Measurements from ENCODE around the gene SGCG. TPM values are rescaled to one million over a fixed set of nuclear protein-coding genes. Genes with fewer than 3 reads are reported as not detected.

The SGCG gene
- total RNA-seq, 2 donors from 2014 or later = 0.78 TPM; not detected in 1

GRCh38 chr13:23356368-23356767, 175.6 kb downstream of the SGCG start:
- ATAC-seq (no peak), DNase-seq (no peak)
- intact Hi-C loops (cut with DNase I) = no loop called here
- H3K4me1 ChIP-seq = no peaks in the 10 kb centered on the region
- WGBS, 2 donors = 82 to 100% methylated on average over 2 of the region's 2 CpGs
- no peaks in the 10 kb centered on the region for H3K27me3 ChIP-seq
- H3K9me3 ChIP-seq = no peaks in the 10 kb centered on the region
- TF ChIP-seq, protein P1, sequence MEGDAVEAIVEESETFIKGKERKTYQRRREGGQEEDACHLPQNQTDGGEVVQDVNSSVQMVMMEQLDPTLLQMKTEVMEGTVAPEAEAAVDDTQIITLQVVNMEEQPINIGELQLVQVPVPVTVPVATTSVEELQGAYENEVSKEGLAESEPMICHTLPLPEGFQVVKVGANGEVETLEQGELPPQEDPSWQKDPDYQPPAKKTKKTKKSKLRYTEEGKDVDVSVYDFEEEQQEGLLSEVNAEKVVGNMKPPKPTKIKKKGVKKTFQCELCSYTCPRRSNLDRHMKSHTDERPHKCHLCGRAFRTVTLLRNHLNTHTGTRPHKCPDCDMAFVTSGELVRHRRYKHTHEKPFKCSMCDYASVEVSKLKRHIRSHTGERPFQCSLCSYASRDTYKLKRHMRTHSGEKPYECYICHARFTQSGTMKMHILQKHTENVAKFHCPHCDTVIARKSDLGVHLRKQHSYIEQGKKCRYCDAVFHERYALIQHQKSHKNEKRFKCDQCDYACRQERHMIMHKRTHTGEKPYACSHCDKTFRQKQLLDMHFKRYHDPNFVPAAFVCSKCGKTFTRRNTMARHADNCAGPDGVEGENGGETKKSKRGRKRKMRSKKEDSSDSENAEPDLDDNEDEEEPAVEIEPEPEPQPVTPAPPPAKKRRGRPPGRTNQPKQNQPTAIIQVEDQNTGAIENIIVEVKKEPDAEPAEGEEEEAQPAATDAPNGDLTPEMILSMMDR (IDR thresholded peaks at IDR 0.05) = no peak
- TF ChIP-seq POLR2A (IDR thresholded peaks at IDR 0.05) = no peak
- no peak overlapping the region for H3K4me3 ChIP-seq
- H3K36me3 ChIP-seq (replicated peaks in 1 of 2; ENCODE audit: insufficient read depth in 1 of 2, low read depth in 2 of 2) = no peaks in the 10 kb centered on the region
- H3K27ac ChIP-seq = no peak overlapping the region

DNA sequence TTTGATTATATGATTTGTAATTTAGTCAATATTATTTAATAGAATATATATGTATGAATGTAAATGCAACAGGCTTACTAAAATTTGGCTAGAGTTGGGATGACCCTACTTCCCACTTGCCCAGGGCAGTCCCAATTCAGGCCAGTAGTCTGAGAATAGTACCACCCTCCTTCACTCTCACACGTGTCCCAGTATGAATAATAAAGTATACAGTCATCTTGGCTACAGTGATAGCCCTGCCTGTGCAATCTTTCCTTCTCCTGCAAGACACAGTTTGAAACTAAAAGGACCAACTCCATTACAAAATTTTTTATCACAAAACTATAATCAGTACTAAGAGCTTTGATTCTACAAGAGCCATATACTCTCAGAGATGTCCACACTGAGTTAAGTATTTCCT, 176.6 kb downstream of the SGCG start:
- TF ChIP-seq, protein P1 (IDR thresholded peaks at IDR 0.05) = no peak
- no peak for TF ChIP-seq POLR2A (IDR thresholded peaks at IDR 0.05)
- Histone ChIP-seq H3K4me3 (no peak overlapping the region), H3K36me3 (replicated peaks in 1 of 2; ENCODE audit: insufficient read depth in 1 of 2, low read depth in 2 of 2) (no peaks in the 10 kb centered on the region), H3K9me3 (no peaks in the 10 kb centered on the region), H3K4me1 (no peaks in the 10 kb centered on the region), H3K27ac (no peak overlapping the region), H3K27me3 (no peaks in the 10 kb centered on the region)
- intact Hi-C loops (cut with DNase I) = no loop called here
- WGBS, 2 donors = 83 to 91% methylated on average over 1 of the region's 1 CpG
- ATAC-seq = no peak
- DNase-seq = no peak

GRCh38 chr13:23359882-23360281, 179.1 kb downstream of the SGCG start:
- no peaks in the 10 kb centered on the region for H3K9me3 ChIP-seq
- H3K36me3 ChIP-seq (replicated peaks in 1 of 2; ENCODE audit: insufficient read depth in 1 of 2, low read depth in 2 of 2) = no peaks in the 10 kb centered on the region
- WGBS, 2 donors = 82 to 84% methylated on average over 1 of the region's 1 CpG
- H3K27ac ChIP-seq = no peak overlapping the region
- no peaks in the 10 kb centered on the region for H3K4me1 ChIP-seq
- ATAC-seq = no peak
- no peak for DNase-seq
- no peaks in the 10 kb centered on the region for H3K27me3 ChIP-seq
- intact Hi-C loops (cut with DNase I) = no loop called here
- TF ChIP-seq, protein P1 (IDR thresholded peaks at IDR 0.05) = no peak
- TF ChIP-seq POLR2A (IDR thresholded peaks at IDR 0.05) = no peak
- H3K4me3 ChIP-seq = no peak overlapping the region

DNA sequence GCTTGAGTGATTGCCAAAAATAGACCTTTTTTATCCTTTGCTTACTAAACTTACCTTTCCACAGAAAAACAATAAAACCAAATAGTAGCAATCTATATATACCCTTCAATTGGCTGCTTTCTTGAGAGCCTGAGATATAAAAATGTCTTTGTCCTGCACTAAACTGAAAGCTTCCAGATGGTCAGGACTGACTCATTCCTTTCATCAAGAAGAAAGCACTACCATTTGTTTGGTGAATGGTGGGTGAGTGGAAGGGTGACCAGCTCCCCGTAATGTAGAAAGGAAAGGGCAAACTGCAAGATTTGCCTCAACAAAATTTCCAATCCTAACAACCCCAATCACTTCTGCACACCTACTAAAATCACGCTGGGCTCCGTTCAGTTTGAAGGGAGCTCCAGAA, 184.9 kb downstream of the SGCG start:
- DNase-seq (no peak), ATAC-seq (no peak)
- no peak overlapping the region for H3K27ac ChIP-seq
- H3K9me3 ChIP-seq = no peaks in the 10 kb centered on the region
- no peaks in the 10 kb centered on the region for H3K36me3 ChIP-seq (replicated peaks in 1 of 2; ENCODE audit: insufficient read depth in 1 of 2, low read depth in 2 of 2)
- no peaks in the 10 kb centered on the region for H3K27me3 ChIP-seq
- TF ChIP-seq POLR2A (IDR thresholded peaks at IDR 0.05) = no peak
- TF ChIP-seq, protein P1 (IDR thresholded peaks at IDR 0.05) = no peak
- WGBS, 2 donors = 98% methylated on average over 3 of the region's 3 CpGs
- intact Hi-C loops (cut with DNase I) = no loop called here
- H3K4me1 ChIP-seq = no peaks in the 10 kb centered on the region
- no peak overlapping the region for H3K4me3 ChIP-seq

- no peaks in the 10 kb centered on the region for H3K4me1 ChIP-seq
- no peaks in the 10 kb centered on the region for H3K27me3 ChIP-seq
- no peak overlapping the region for H3K27ac ChIP-seq
- 95 to 96% methylated on average over 6 of the region's 6 CpGs for WGBS, 2 donors
- TF ChIP-seq, protein P1 (IDR thresholded peaks at IDR 0.05) = no peak
- no peak for TF ChIP-seq POLR2A (IDR thresholded peaks at IDR 0.05)
- DNase-seq (no peak), ATAC-seq (no peak)
- no peaks in the 10 kb centered on the region for H3K9me3 ChIP-seq
- no peaks in the 10 kb centered on the region for H3K36me3 ChIP-seq (replicated peaks in 1 of 2; ENCODE audit: insufficient read depth in 1 of 2, low read depth in 2 of 2)
- H3K4me3 ChIP-seq = no peak overlapping the region
- intact Hi-C loops (cut with DNase I) = no loop called here
Observed at GRCh38 chr13:23367907-23368306, 187.1 kb downstream of the SGCG start.
